Astrocyte of the spinal cord (primary cell): Measurements from ENCODE around the gene EPHA10.

ENCODE experiments used
- DNase-seq: peaks from one replicate; pipeline ENCODE4 v3.0.0; 2011; ENCODE audit warnings: low read depth, low spot score
- H3K4me3 ChIP-seq: 2 replicates; pipeline ENCODE4 v1.5.1; 2011; ENCODE audit warnings: low read depth, mild to moderate bottlenecking, low read length, moderate library complexity
- in situ Hi-C: cut with HindIII; loops from 2 replicates; pipeline ENCODE4 v1.10.0; 2017; ENCODE audit warnings: low sequenced_read_pairs
- TF ChIP-seq, protein P1 (sequence below): IDR thresholded peaks from 2 replicates; pipeline ENCODE4 v1.5.1; 2012; ENCODE audit warnings: low read depth, mild to moderate bottlenecking, low read length, inconsistent platforms

EPHA10 gene

DNA sequence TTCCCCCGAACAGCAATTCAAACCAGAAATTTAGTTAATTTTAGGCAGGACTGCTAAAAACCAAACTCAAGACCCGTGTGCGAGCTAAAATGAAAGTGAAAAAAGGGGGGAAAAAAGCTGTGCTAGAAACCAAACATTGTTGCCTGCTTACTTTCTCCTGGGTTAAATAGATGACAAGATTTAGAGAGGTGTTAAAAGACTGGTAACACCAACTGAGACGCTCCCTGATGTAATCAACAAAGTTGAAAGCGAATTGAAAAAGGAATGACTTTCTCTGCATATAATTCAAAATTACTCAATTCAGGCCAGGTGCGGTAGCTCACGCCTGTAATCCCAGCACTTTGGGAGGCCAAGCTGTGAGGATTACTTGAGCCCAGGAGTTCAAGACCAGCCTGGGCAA, 65.8 kb downstream of the EPHA10 start:
- no peak overlapping the region for H3K4me3 ChIP-seq
- in situ Hi-C loops: no loop called here
- TF ChIP-seq, protein P1, sequence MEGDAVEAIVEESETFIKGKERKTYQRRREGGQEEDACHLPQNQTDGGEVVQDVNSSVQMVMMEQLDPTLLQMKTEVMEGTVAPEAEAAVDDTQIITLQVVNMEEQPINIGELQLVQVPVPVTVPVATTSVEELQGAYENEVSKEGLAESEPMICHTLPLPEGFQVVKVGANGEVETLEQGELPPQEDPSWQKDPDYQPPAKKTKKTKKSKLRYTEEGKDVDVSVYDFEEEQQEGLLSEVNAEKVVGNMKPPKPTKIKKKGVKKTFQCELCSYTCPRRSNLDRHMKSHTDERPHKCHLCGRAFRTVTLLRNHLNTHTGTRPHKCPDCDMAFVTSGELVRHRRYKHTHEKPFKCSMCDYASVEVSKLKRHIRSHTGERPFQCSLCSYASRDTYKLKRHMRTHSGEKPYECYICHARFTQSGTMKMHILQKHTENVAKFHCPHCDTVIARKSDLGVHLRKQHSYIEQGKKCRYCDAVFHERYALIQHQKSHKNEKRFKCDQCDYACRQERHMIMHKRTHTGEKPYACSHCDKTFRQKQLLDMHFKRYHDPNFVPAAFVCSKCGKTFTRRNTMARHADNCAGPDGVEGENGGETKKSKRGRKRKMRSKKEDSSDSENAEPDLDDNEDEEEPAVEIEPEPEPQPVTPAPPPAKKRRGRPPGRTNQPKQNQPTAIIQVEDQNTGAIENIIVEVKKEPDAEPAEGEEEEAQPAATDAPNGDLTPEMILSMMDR: no peak
- DNase-seq: no peak

DNA sequence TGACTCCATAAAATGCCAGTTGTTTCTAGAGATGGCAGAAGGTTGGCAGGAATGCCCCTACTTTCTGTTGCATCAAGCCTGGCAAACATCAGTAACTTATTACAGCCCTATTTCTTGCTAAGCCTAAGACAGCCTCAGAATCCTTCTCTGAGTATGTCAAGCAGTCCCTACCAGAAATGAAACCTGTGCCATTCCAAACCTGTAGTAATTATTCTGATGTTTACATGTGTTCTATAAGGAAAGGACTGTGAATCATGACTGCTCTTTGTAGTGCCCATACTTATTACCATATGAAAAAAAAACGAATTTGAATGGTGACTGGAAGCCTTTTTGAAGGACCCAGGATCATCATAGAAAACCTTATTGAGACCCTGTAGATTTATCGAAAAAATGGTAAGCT, 67.2 kb downstream of the EPHA10 start:
- no peak overlapping the region for H3K4me3 ChIP-seq
- in situ Hi-C loops: no loop called here
- TF ChIP-seq, protein P1: no peak
- DNase-seq: no peak

DNA sequence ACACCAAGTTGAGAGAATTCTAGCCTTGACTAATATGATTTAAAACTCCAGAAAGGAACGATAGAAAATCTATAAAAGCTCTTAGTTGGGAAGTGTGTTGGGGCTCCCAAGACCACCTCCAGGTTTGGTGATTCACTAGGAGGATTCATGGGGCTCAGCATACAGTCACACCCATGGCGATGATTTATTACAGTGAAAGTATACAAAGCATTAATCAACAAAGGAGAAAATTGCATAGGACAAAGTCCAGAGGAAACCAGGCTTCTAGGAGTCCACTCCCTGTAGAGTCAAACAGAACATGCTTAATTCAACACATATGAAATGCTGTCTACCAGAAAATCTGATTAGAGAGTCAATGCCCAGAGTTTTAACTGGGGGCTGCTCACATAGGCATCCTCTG, 67.8 kb downstream of the EPHA10 start:
- DNase-seq: no peak
- no peak overlapping the region for H3K4me3 ChIP-seq
- in situ Hi-C loops: no loop called here
- TF ChIP-seq, protein P1: no peak

DNA sequence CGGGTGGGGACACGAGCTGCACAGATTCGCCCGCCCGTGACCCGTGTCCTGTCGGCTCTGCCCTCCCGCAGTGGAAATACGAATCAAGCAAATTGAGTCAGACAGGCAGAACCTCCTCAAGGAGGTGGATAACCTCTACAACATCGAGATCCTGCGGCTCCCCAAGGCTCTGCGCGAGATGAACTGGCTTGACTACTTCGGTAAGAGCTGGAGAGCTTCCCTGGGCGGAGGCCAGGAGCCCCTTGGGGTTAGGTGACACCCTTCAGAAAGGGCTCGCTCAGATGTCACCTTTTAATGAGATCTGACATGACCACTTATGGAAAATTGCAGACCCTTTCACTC, 72.1 kb downstream of the EPHA10 start:
- DNase-seq: no peak
- H3K4me3 ChIP-seq: peak overlapping the region; percentile 84
- in situ Hi-C loops: no loop called here
- TF ChIP-seq, protein P1: no peak

DNA sequence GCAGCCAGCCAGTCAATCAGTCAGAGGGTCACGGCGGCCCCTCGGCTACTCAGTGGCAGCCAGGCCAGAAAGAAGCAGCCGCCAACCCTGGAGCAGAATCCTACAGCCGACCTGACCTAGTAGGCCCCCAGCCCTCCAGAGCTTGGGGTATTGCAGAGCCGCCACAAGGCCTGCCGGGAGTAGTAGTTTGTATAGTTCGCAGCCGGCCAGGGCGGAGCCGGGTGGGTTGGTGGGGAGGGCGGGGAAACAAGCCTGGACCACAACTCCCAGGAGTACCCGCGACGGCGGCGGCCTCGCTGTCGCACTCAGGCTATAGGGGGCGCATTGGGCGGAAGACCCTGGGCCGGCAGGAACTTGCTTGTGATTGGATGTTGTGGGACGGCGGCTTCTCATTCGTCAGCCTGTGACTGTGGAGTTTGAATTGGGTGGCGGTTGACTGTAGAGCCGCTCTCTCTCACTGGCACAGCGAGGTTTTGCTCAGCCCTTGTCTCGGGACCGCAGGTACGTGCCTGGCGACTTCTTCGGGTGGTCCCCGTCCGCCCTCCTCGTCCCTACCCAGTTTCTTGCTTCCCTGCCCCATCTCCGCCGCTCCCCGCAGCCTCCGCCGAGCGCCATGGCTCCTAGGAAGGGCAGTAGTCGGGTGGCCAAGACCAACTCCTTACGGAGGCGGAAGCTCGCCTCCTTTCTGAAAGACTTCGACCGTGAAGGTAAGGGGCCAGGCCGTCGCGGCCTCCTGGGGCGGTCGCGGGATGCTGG, 72.7 kb downstream of the EPHA10 start, which contains the start of gene CDCA8:
Gene CDCA8, plus strand, starts transcription at position 439 of the 756 bp plus-strand sequence. Its CDS starts 175 bp downstream, at position 614.
- DNase-seq: peak; percentile 99
- TF ChIP-seq, protein P1: peak; percentile 73
- in situ Hi-C loops: no loop called here
- H3K4me3 ChIP-seq: peak within 1 kb of the TSS; percentile 84

DNA sequence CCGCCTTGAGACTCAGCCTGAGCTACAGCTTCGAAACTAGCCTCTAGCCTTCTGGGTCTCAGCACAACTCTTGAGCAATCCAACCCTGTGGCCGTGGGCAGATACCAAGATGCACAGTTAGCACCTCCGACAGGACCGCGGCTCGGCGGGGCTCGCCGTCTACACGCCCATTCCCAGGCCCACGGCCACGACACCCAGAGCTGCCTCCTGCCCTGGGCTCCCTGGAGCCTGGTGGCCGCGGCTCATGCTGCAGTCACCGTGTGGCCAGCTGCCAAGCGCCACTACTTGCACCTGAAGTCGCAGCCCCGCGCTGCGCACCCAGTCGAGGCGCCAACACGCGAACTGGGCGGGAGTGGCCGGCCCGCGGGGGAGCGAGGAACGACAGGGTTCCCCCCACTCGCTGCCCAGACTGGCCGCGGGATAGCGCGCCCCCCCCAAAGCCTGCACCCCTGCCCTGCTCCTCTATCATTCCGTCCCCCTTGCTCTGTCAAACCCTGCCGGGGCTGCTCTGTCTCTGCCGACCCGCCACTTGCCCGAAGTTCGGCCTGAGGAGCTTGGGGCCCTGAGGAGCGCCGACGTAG, 73.3 kb downstream of the EPHA10 start:
- TF ChIP-seq, protein P1: no peak
- in situ Hi-C loops: no loop called here
- peak overlapping the region; percentile 84 for H3K4me3 ChIP-seq
- DNase-seq: peak; percentile 22
